ENCODE measurements around the gene MZB1.
A peak's percentile ranks its signal among the peaks of the same experiment; 100 is the strongest.
"Not testable (repeated sequence)": the region's sequence is repeated elsewhere in the genome, so short reads cannot be mapped to it uniquely, and the experiment has no call there.

Gene MZB1

DNA sequence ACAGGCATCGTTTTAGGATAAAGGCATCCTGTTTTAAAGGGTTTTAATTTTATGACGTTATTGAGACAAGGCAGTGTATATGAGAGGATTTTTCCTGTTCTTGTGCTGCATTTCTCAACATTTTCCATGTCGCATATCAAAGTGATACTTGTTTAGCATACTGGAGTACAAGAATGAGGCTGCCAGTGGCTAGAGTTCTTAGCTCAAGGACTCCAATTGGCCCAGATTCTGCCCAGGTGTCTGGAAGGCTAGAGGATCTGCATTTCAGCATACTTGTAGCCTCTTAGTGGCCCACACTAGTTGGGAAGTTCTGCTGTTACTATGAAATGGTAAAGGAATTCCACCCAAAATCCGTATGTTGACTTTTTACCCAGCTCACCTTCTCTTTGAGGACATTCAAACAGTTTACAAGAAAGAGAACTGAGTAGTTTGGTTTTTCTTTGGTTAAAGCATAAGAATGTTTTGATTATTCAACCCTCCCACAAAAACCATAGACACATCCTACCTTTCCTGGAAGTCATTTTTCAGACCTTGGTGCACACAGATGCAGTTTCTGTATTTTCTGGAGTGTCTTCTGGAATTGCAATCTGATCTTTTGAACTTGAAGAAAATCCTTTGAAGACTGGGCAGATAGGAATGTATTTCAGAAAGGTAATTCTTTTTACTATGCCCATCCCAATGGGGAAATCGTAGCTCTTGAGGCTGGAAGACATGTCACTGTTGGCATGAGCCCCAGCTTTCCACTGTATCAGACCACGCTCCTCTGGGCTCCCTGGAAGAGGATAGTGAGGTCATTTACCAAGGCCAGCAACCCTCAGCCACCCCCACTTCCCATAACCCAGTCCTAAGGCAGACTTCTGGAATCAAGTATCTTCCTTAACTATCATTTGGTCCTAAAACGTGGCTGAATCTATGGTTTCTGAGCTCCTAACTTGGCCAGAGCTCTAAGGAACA, 18.0 kb downstream of the MZB1 start:
- no peak for DNase-seq

DNA sequence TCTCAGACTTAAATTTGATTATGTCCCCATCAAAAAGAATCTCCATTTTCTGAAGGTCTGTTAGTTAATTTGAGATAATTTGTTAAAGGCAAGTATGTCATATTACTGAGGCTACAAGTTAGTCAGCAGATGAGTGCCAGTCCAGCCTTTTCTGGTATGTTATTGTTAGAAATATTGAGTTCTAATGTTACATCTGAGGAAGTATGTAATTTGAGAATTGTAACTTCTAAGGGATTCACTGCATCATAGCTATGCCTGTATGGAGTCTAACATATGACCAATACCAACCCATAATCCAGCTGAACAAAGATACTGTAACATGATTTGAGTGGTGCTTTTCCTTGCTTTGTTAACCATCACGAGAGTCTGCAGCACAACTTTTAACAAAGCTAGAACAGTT, 20.5 kb downstream of the MZB1 start:
- no peak for DNase-seq

DNA sequence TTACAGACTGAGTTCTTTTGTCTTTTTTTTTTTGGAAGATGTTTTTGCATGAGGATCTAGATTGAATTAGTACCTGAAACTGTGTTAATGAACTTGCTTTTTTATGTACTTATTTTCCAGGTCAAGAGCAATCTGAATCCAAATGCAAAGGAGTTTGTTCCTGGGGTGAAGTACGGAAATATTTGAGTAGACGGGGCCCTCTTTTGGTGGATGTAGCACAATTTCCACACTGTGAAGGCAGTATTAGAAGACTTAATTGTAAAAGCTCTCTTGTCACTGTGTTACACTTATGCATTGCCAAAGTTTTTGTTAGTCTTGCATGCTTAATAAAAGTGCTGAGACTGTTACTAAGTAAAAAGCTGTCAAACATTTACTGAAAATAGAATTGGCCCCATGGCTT, 21.1 kb downstream of the MZB1 start:
- DNase-seq = no peak

DNA sequence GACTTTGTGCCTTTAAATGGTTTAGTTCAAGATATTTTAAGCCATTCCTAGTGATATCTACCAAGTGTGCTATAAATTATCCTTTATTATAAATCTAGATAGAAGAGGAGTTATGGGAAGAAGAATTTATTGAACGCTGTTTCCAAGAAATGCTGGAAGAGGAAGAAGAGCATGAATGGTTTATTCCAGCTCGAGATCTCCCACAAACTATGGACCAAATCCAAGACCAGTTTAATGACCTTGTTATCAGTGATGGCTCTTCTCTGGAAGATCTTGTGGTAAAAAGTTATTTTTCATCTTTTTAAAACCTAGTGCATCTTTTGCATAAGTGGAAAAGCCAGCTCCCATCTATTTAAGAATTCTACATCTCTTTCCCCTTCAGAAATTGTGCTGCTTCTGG, 25.2 kb downstream of the MZB1 start:
- DNase-seq = no peak

DNA sequence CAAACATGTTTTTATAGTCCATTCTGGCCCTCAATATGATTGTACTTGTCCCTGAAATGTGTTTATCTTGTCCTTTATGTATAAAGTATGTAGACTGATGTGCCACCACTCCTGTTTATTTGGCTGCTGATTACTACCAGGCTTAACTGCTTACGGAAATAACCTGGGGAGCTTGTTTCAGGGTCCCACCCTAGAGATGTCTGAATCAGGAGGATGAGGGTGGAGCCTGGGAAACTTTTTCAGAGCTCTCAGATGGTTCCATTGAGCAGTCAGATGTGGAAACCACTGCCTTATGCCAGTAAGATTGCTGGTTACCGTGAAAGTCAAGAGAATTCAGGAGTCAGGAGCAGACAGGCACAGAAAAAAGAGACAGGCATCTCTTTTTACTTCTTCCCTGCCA, 25.8 kb downstream of the MZB1 start:
- DNase-seq = no peak

DNA sequence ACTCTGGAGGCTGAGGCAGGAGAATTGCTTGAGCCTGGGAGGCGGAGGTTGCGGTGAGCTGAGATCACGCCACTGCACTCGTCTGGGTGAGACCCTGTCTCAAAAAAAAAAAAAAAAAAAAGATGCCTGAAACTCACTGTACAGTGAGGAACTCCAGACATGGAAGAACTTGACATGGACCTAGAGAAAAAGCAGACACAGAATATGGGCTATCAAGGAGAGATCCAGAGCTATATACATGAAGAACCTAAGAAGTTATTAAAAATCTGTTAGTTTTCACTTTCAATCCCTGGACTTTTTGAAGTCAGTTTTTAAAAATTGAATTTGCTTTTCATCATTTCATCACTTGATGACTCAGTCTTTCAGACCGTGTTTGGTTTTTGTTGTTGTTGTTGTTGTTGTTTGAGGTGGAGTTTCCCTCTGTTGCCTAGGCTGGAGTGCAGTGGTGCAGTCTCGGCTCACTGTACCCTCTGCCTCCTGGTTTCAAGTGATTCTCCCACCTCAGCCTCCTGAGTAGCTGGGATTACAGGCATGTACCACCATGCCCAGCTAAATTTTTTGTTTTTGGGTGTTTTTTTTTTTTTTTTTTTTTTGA, 27.8 kb downstream of the MZB1 start:
- no peak for DNase-seq

DNA sequence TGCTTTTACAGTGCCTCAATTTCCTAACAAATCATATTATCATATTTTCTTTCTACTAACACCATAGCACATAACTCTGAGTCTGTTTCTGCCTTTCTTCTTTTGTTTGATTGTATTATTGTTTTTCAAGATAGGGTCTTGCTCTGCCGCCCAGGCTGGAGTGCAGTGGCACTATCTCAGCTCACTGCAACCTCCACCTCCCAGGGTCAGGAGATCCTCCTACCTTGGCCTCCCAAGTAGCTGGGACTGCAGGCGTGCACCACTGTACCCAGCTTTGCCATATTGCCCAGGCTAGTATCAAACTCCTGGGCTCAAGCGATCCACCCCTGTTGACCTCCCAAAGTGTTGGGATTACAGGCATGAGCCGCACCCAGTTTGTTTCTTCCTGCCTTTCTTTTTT, 29.3 kb downstream of the MZB1 start:
- no peak for DNase-seq

DNA sequence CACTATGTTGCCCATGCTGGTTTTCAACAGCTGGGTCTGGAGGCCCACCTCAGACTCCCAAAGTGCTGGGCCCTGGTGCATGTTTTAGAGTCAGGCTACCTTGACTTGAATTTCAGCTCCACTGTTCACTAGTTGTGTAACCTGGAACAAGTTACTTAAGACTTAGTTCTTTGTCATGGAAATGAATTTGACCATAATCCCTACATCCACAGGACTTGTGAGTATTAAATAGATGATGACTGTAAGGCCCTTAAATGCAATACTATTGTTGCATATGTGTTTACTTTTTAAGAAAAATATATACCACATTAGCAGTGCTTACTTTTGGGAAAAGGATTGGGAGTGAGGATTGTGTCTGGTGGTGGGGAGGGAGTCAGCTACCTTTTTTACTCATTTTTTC, 31.6 kb downstream of the MZB1 start:
- no peak for DNase-seq

DNA sequence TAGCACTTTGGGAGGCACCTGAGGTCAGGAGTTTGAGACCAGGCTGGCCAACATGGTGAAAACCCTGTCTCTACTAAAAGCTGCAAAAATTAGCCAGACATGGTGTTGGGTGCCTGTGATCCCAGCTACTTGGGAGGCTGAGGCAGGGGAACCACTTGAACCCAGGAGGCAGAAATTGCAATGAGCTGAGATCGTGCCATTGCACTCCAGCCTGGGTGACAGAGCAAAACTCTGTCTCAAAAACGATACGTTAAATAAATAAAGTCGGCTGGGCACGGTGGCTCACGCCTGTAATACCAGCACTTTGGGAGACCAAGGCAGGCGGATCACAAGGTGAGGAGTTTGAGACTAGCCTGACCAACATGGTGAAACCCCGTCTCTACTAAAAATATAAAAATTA, 33.8 kb downstream of the MZB1 start:
- not testable (repeated sequence) for DNase-seq

DNA sequence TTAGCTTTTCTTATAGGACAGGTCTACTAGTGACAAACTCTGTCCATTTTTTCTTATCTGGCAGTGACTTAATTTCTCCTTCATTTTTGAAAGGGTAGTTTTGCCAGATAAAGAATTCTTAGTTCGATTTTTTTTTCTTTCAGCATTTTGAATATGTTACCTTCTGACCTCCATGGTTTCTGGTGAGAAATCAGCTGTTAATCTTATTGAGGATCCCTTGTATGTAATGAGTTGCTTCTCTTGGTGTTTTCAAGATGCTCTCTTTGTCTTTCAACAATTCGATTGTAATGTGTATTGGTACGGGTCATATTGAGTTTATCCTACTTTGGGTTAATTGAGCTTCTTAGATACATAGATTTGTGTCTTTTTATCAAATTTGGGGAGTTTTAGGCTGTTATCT, 35.5 kb downstream of the MZB1 start:
- DNase-seq = no peak

DNA sequence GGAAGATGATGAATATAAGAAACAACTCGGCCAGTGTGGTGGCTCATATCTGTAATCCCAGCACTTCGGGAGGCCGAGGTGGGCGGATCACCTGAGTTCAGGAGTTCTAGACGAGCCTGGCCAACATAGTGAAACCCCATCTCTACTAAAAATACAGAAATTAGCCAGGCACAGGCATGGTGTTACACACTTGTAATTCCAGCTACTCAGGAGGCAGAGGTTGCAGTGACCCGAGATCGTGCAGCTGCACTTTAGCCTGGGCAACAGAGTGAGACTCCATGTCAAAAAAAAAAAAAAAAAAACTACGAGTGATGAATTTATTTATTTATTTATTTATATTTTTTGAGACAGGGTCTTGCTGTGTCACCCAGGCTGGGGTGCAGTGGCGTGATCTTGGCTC, 41.9 kb downstream of the MZB1 start:
- not testable (repeated sequence) for DNase-seq

DNA sequence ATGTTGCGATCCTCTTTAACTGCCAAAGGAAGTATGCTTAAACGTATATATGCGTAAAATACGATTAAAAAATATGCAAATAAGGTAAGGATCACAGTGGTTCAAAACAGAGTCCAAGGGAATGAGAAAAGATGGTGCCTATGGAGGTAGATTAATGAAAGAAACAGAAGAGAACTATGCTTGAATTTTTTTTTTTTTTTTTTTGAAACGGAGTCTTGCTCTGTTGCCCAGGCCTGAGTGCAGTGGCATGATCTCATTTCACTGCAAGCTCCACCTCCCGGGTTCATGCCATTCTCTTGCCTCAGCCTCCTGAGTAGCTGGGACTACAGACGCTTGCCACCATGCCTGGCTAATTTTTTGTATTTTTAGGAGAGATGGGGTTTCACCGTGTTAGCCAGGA, 44.3 kb downstream of the MZB1 start:
- DNase-seq = not testable (repeated sequence)

DNA sequence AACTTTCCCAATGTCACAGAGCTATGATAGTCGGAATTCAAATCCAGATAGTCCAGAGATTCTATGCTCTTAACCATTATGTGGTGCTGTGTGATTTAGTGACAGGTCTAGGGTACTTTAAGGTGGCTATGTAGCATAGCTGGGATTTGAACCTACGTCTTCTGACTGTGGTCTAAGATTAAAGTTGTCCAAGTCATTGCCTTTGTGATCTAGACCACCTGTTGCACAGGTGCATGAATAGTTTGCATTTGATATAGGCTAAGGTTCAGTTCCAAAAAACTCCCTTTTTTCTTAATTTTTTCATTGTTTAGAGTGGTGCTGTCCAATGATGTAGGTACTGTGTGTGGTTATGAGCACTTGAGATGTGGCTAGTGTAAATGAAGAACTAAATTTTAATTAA, 45.5 kb downstream of the MZB1 start:
- no peak for DNase-seq

DNA sequence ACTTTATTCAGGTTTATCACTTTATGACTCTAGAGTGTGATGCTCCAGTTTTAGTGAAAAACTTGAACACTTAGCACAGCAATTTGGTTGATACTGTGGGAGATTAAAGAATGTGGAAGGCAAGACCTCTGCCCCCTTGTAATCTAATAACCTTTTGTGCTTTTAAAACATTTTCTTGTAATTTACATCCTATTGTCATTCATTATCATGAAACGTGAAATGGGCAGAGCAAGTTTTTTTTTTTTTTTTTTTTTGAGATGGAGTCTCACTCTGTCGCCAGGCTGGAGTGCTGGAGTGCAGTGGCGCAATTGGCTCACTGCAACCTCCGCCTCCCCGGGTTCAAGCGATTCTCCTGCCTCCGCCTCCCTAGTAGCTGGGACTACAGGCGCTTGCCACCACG, 46.2 kb downstream of the MZB1 start:
- DNase-seq = no peak

DNA sequence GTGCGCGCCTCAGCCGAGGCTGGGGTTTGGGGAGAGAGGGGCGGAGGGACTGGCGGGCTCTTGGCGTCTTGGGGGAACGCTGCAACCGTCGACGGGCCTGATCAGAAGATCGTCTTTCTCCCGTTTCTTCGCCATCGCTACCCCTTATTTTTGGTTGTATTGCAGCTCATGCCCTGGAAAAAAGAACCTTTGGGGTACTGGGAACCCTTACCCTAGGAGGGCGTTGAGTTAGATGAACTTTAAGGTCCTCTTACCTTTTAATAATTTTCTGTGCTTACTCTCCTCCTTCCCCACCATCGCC, 47.3 kb downstream of the MZB1 start:
- DNase-seq = no peak

DNA sequence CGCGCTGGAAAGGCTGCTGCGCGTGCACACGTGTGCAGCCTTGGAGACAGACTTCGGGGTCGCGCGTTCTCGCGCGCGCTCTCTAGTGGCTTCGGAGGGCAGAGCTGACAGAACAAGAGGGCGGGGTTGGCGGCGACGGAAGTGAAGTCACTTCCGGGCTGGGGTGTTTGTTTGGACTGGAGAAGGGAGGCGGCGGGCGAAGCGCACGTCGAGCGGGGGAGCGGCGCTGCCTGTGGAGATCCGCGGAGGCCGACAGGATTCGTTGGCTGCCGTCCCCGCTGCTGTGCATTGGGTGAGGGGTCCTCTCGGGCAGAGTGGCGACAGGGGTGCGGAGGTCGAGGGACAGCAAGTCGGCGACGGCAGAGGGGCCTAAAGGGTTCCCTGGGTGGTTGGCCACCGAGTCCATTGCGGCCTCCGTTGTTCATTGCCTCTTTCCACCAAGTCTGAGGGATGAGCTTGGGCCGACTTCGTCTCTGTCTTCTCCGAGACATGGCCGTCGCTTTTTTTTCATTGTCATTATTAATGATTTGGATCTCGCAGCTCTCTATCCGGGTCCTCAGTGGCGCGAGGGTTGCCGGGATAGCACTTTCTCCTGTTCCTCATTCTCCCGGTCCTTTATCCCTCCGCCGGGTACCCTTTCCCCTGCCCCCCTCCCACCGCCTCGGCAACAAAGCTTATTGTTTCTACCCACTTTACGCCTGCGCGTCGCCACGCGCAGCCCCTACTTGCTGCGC, 47.9 kb downstream of the MZB1 start, which contains the start of gene PAIP2:
PAIP2 (plus strand) TSS at position 166 of the 734 bp plus-strand sequence. CDS start 21,931 bp downstream, outside the sequence.
- DNase-seq = peak; percentile 98

DNA sequence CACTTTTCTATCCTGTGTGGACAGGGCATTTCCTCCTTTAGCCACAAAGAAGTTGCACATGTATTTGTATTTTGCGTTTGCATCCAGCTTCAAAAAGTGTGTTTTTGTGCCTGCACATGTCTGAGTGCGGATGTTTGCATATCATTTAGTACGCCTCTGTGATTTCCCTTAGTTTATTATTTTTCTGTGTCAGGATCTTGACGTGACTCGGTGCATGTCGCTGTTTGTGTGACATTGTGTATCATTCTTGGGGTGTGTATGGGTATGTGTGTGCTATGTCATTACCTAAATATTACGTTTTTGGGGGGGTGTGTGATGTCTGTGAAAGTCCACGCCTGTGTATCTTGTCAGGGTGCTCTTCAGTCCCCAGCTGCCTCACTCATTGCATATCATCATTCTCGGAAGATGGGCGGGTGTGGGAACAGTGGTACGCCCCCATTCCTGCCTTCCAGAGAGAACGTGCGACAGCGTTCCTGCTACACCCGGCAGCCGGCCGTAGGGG, 48.5 kb downstream of the MZB1 start:
- no peak for DNase-seq

DNA sequence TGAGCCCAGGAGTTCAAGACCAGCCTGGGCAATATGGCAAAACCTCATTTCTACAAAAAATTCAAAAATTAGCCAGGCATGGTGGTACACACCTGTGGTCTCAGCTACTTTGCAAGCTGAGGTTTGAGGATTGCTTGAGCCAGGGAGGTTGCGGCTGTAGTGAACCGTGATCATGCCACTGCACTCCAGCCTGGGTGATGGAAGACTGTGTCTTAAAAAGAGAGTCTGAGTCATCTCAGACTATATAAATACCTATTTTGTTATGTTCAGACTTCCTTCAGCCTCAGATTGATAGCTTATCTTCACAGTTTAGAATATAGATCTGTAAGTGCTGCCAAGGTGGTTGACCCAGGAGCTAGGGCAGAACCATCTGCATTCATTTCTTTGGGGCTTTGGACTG, 49.7 kb downstream of the MZB1 start:
- DNase-seq = no peak

Measured in stimulated activated CD4-positive, alpha-beta T cell treated with anti-CD3 and anti-CD28 coated beads, Interleukin-4, amount 100 ng/mL, for 1 hour (primary cell).